ENCODE data around the gene SNX21. TPM values are rescaled to one million over a fixed set of nuclear protein-coding genes. Genes with fewer than 3 reads are reported as not detected.

SNX21 gene
- total RNA-seq, 2 experiments from 2014 or later = 0.36 to 0.89 TPM

GRCh38 chr20:45826381-45827019 is 7.1 kb upstream of the SNX21 start:
- intact Hi-C loops (cut with DNase I, micrococcal nuclease) = no loop called here
- Mint-ChIP-seq H3K27me3 (peaks cover 32% of the 10 kb centered on the region), H3K27ac (no peak overlapping the region), H3K36me3 (ENCODE audit: low read depth) (no peaks in the 10 kb centered on the region), H3K4me1 (ENCODE audit: low read depth) (peaks cover 10% of the 10 kb centered on the region), H3K4me3 (no peak overlapping the region), H3K9me3 (no peaks in the 10 kb centered on the region)
- peaks cover 17% of the 10 kb centered on the region for H3K4me1 ChIP-seq (ENCODE audit: insufficient read depth, low read length)
- peaks cover 0 to 12% of the 10 kb centered on the region in 2 experiments for H3K9me3 ChIP-seq (ENCODE audit: control insufficient read depth in 1 of 2, insufficient read depth in 1 of 2, low read length in 2 of 2)
- H3K36me3 ChIP-seq (ENCODE audit: insufficient read depth, low read length) = no peaks in the 10 kb centered on the region
- H3K27ac ChIP-seq (ENCODE audit: low read depth in 1 of 2, low read length in 2 of 2) = no peak overlapping the region
- ATAC-seq (ENCODE audit: poor library complexity) (no peak), DNase-seq (no peak)
- no peak overlapping the region for H3K4me3 ChIP-seq (ENCODE audit: low read length)
- no peak for TF ChIP-seq CTCF (IDR thresholded peaks at IDR 0.05)
- POLR2A ChIA-PET = no interaction called here
- H3K27me3 ChIP-seq (ENCODE audit: control insufficient read depth in 1 of 2, insufficient read depth in 2 of 2, low read length in 2 of 2) = peaks cover 11 to 16% of the 10 kb centered on the region in 2 experiments
- CTCF ChIA-PET = no interaction called here

GRCh38 chr20:45827030-45827652 is 6.5 kb upstream of the SNX21 start, which contains the start of gene TNNC2:
TSS of gene TNNC2 (minus strand) at chr20:45827312. CDS start at chr20:45827248, 64 bp downstream.
- H3K9me3 Mint-ChIP-seq = no peaks in the 10 kb centered on the region
- H3K4me3 ChIP-seq (ENCODE audit: low read length) = no peak within 1 kb of the TSS
- no peaks in the 10 kb centered on the region for H3K36me3 Mint-ChIP-seq (ENCODE audit: low read depth)
- ATAC-seq (ENCODE audit: poor library complexity) (no peak), DNase-seq (no peak)
- ChIA-PET CTCF (no interaction called here), POLR2A (no interaction called here)
- H3K9me3 ChIP-seq (ENCODE audit: control insufficient read depth in 1 of 2, insufficient read depth in 1 of 2, low read length in 2 of 2) = peaks cover 0 to 12% of the 10 kb centered on the region in 2 experiments
- no peak within 1 kb of the TSS for H3K4me3 Mint-ChIP-seq
- H3K27ac ChIP-seq (ENCODE audit: low read depth in 1 of 2, low read length in 2 of 2) = no peak within 1 kb of the TSS
- H3K4me1 Mint-ChIP-seq (ENCODE audit: low read depth) = peaks cover 10% of the 10 kb centered on the region
- no peak for TF ChIP-seq CTCF (IDR thresholded peaks at IDR 0.05)
- H3K4me1 ChIP-seq (ENCODE audit: insufficient read depth, low read length) = peaks cover 17% of the 10 kb centered on the region
- H3K27me3 ChIP-seq (ENCODE audit: control insufficient read depth in 1 of 2, insufficient read depth in 2 of 2, low read length in 2 of 2) = peaks cover 11 to 16% of the 10 kb centered on the region in 2 experiments
- H3K27me3 Mint-ChIP-seq = peaks cover 29% of the 10 kb centered on the region
- intact Hi-C loops (cut with DNase I, micrococcal nuclease) = no loop called here
- no peaks in the 10 kb centered on the region for H3K36me3 ChIP-seq (ENCODE audit: insufficient read depth, low read length)
- no peak within 1 kb of the TSS for H3K27ac Mint-ChIP-seq

GRCh38 chr20:45827712-45828111 is 5.9 kb upstream of the SNX21 start:
- intact Hi-C loops (cut with DNase I, micrococcal nuclease) = no loop called here
- H3K27ac Mint-ChIP-seq = no peak overlapping the region
- ATAC-seq (ENCODE audit: poor library complexity) (no peak), DNase-seq (no peak)
- no peak overlapping the region for H3K4me3 Mint-ChIP-seq
- no peak overlapping the region for H3K27ac ChIP-seq (ENCODE audit: low read depth in 1 of 2, low read length in 2 of 2)
- H3K4me1 Mint-ChIP-seq (ENCODE audit: low read depth) = peaks cover 10% of the 10 kb centered on the region
- H3K36me3 Mint-ChIP-seq (ENCODE audit: low read depth) = no peaks in the 10 kb centered on the region
- ChIA-PET CTCF (no interaction called here), POLR2A (no interaction called here)
- no peak for TF ChIP-seq CTCF (IDR thresholded peaks at IDR 0.05)
- peaks cover 17% of the 10 kb centered on the region for H3K4me1 ChIP-seq (ENCODE audit: insufficient read depth, low read length)
- no peaks in the 10 kb centered on the region for H3K9me3 Mint-ChIP-seq
- H3K36me3 ChIP-seq (ENCODE audit: insufficient read depth, low read length) = no peaks in the 10 kb centered on the region
- H3K4me3 ChIP-seq (ENCODE audit: low read length) = no peak overlapping the region
- peaks cover 9 to 13% of the 10 kb centered on the region in 2 experiments for H3K27me3 ChIP-seq (ENCODE audit: control insufficient read depth in 1 of 2, insufficient read depth in 2 of 2, low read length in 2 of 2)
- H3K27me3 Mint-ChIP-seq = peaks cover 23% of the 10 kb centered on the region
- H3K9me3 ChIP-seq (ENCODE audit: control insufficient read depth in 1 of 2, insufficient read depth in 1 of 2, low read length in 2 of 2) = peaks cover 0 to 11% of the 10 kb centered on the region in 2 experiments
